GM20431 (cell line): Measurements from ENCODE around the gene QRICH2.

Experiments used
- in situ Hi-C: fragments of 300-500 bp; cut with MseI, MboI; formaldehyde crosslinking; loops from one replicate; pipeline ENCODE4 v1.15.0; 2020; ENCODE audit warnings: low sequenced_read_pairs; ENCODE audit not compliant: unreplicated experiment

Gene QRICH2

GRCh38 chr17:76278952-76279741 lies 28.9 kb downstream of the QRICH2 start:
- in situ Hi-C loops, result loop anchor here (10.0 kb wide), 1 partner anchor 94 kb away; no protein-coding TSS in a partner anchor

GRCh38 chr17:76278268-76278908 lies 29.7 kb downstream of the QRICH2 start:
- in situ Hi-C loops, result loop anchor here (10.0 kb wide), 1 partner anchor 94 kb away; no protein-coding TSS in a partner anchor

GRCh38 chr17:76277300-76278267 lies 30.5 kb downstream of the QRICH2 start:
- in situ Hi-C loops, result loop anchor here (10.0 kb wide), 1 partner anchor 93 kb away; no protein-coding TSS in a partner anchor

- in situ Hi-C loops, result loop anchor here (10.0 kb wide), 1 partner anchor 92 kb away; no protein-coding TSS in a partner anchor
Measured at GRCh38 chr17:76276461-76277299, 31.4 kb downstream of the QRICH2 start.

GRCh38 chr17:76276069-76276431 lies 32.0 kb downstream of the QRICH2 start:
- in situ Hi-C loops, result loop anchor here (10.0 kb wide), 1 partner anchor 91 kb away; no protein-coding TSS in a partner anchor

- in situ Hi-C loops, result loop anchor here (10.0 kb wide), 1 partner anchor 91 kb away; no protein-coding TSS in a partner anchor
Measured at GRCh38 chr17:76275382-76276068, 32.6 kb downstream of the QRICH2 start.

- in situ Hi-C loops, result loop anchor here (10.0 kb wide), 1 partner anchor 90 kb away; no protein-coding TSS in a partner anchor
Measured at GRCh38 chr17:76274112-76274956, 33.7 kb downstream of the QRICH2 start.

GRCh38 chr17:76273445-76274111 lies 34.5 kb downstream of the QRICH2 start:
- in situ Hi-C loops, result loop anchor here (10.0 kb wide), 1 partner anchor 89 kb away; no protein-coding TSS in a partner anchor

- in situ Hi-C loops, result loop anchor here (10.0 kb wide), 1 partner anchor 88 kb away; no protein-coding TSS in a partner anchor
Measured at GRCh38 chr17:76272541-76273444, 35.3 kb downstream of the QRICH2 start.

GRCh38 chr17:76271669-76272540 lies 36.2 kb downstream of the QRICH2 start:
- in situ Hi-C loops, result loop anchor here (10.0 kb wide), 1 partner anchor 87 kb away; no protein-coding TSS in a partner anchor

- in situ Hi-C loops, result loop anchor here (10.0 kb wide), 1 partner anchor 86 kb away; no protein-coding TSS in a partner anchor
Measured at GRCh38 chr17:76270770-76271668, 37.1 kb downstream of the QRICH2 start.

- in situ Hi-C loops, result loop anchor here (10.0 kb wide), 1 partner anchor 85 kb away; no protein-coding TSS in a partner anchor
Measured at GRCh38 chr17:76270127-76270592, 37.9 kb downstream of the QRICH2 start.
